NT2/D1 (cell line): ENCODE data around the gene LGALS4.
"Not testable (repeated sequence)": the region's sequence is repeated elsewhere in the genome, so short reads cannot be mapped to it uniquely, and the experiment has no call there.

Source experiments
- DNase-seq: peaks from one replicate; pipeline ENCODE4 v3.0.0-alpha.2; 2011; ENCODE audit warnings: low read depth, low spot score
- H3K27me3 ChIP-seq: 2 replicates; pipeline ENCODE4 v1.6.0; 2011; ENCODE audit warnings: mild to moderate bottlenecking; ENCODE audit not compliant: insufficient read length, insufficient read depth
- H3K36me3 ChIP-seq: 2 replicates; pipeline ENCODE4 v1.6.1; 2011; ENCODE audit warnings: mild to moderate bottlenecking, low read length, mixed read lengths; ENCODE audit not compliant: insufficient read depth, insufficient read length
- H3K4me1 ChIP-seq: 2 replicates; pipeline ENCODE4 v1.5.1; 2011; ENCODE audit not compliant: insufficient read depth, insufficient read length
- H3K4me3 ChIP-seq: 2 replicates; pipeline ENCODE4 v1.5.1; 2011; ENCODE audit warnings: low read depth; ENCODE audit not compliant: insufficient read length
- H3K9ac ChIP-seq: 2 replicates; pipeline ENCODE4 v1.6.0; 2011; ENCODE audit warnings: low read depth; ENCODE audit not compliant: insufficient read length
- H3K9me3 ChIP-seq: 2 replicates; pipeline ENCODE4 v1.5.1; 2011; ENCODE audit warnings: mild to moderate bottlenecking, low read length; ENCODE audit not compliant: insufficient read depth
- SUZ12 ChIP-seq: IDR thresholded peaks from 2 replicates; pipeline ENCODE4 v1.6.1; 2011; ENCODE audit not compliant: insufficient read length, insufficient read depth; ENCODE audit errors: extremely low read depth
- YY1 ChIP-seq: IDR thresholded peaks from 2 replicates; pipeline ENCODE4 v1.6.1; 2011; ENCODE audit not compliant: insufficient read length, insufficient read depth
- ZNF274 ChIP-seq: IDR thresholded peaks from 2 replicates; pipeline ENCODE4 v1.6.1; 2011; ENCODE audit warnings: mild to moderate bottlenecking, low read depth, low read length

Gene LGALS4

DNA sequence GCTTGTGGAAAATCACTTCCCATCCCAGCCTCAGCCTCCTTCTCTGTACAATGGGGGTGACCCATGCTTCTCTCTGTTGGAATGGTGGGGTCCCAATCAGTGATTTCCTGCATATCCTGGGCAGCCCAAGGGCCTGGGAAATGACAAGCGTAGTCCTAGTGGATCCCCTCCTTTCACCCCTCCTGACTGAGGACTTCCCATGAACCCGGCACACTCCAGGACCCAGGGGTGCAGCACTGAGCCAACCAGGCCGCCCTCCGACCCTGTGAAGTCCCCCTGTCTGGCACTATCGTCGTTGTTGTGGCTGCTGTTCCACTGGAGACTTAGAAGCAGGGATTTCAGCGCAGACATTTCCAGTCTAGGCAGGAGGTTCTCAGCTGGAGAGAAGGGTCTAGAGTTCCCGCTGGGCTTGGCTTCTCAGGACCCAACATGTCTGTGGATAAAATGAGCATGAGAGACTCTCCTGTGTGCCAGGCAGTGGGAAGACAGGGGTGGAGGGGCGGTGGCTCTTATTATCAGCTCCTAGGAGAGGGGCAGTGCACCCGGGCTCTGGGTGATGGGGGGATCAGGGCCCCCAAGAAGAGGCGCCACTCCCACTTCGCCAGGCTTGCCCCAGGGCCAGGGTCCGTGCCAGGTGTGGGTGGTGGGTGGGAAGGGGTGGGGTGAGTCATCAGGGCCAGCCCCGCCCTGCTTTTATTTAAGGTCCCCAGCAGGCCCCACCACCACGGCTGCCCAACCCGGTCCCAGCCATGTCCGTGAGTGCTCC, 24.1 kb downstream of the LGALS4 start, which contains the start of gene LGALS7B:
Gene LGALS7B (plus strand): TSS at position 723 of the 766 bp plus-strand sequence. CDS start 27 bp downstream, at position 750.
- Histone ChIP-seq H3K9ac (no peak within 1 kb of the TSS), H3K9me3 (no peaks in the 10 kb centered on the region), H3K4me3 (no peak within 1 kb of the TSS), H3K27me3 (no peaks in the 10 kb centered on the region), H3K4me1 (no peaks in the 10 kb centered on the region), H3K36me3 (no peaks in the 10 kb centered on the region)
- no peak for TF ChIP-seq YY1
- TF ChIP-seq ZNF274: no peak
- TF ChIP-seq SUZ12: no peak
- no peak for DNase-seq

DNA sequence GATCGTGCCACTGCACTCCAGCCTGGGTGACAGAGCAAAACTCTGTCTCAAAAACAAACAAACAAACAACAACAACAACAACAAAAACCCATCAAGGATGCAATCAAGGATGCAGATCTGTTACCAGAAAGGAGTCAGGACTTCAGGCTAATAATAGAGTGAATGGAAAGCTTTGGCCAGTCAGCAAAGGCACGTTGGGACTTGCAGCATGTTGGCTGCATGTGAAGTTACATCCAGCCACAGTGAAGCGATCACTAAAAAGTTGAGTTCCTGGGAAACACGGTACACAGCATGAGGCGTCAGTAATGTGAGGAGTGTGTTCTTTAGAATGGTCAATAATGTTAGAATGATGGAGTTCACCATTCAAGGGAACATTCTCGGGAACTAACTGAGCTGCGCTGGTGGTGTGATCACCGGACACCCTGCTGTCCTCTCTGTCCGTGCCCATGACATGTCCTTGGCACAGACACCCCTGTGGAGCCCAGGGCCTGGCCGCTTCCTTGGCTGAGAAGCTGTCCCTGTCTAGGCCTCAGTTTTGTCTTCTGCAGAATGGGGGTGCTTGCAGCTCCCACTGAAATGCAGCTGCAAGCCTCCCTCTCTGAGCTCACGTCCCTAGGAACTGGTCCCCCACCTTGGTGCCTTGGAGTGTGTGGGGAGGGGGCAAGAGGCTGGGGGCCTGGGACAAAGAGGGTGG, 26.0 kb downstream of the LGALS4 start:
- Histone ChIP-seq H3K9ac (no peak overlapping the region), H3K36me3 (no peaks in the 10 kb centered on the region), H3K4me3 (no peak overlapping the region), H3K4me1 (no peaks in the 10 kb centered on the region), H3K27me3 (no peaks in the 10 kb centered on the region), H3K9me3 (no peaks in the 10 kb centered on the region)
- no peak for TF ChIP-seq YY1
- no peak for TF ChIP-seq ZNF274
- TF ChIP-seq SUZ12: no peak
- DNase-seq: no peak

DNA sequence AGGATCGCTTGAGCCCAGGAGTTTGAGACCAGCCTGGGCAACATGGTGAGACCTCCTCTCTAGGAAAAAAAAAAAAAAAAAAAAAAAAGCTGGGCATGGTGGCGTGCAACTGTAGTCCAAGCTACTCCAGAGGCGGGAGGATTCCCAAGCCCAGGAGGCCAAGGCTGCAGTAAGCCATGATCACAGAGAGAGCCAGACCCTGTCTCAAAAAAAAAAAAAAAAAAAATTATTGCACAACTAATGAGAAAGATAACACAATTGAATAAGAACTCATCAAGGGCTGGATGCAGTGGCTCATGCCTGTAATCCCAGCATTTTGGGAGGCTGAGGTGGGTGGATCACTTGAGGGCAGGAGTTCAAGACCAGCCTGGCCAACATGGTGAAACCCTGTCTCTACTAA, 26.7 kb downstream of the LGALS4 start:
- not testable (repeated sequence) for DNase-seq, H3K27me3 ChIP-seq, H3K4me3 ChIP-seq, H3K9ac ChIP-seq, H3K36me3 ChIP-seq, H3K4me1 ChIP-seq, H3K9me3 ChIP-seq

DNA sequence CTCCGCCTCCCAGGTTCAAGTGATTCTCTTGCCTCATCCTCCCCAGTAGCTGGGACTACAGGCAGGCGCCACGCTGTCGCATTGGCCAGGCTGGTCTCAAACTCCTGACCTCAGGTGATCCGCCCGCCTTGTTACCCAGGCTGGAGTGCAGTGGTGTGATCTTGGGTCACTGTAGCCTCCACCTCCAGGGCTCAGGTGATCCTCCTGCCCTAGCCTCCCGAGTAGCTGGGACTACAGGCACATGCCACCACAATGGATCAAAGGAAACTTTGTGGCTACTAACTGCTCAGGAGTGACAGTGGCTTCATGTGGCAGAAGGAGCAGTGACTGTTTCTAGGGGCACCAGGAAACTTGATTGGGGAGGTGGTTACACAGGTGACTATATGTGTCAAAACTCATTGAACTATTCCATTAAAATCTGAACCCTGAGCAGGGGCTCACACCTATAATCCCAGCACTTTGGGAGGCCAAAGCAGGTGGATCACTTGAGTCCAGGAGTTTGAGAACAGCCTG, 27.5 kb downstream of the LGALS4 start:
- Histone ChIP-seq H3K27me3 (no peaks in the 10 kb centered on the region), H3K4me3 (no peak overlapping the region), H3K9ac (no peak overlapping the region), H3K36me3 (no peaks in the 10 kb centered on the region), H3K4me1 (no peaks in the 10 kb centered on the region), H3K9me3 (no peaks in the 10 kb centered on the region)
- DNase-seq: no peak
- TF ChIP-seq YY1: no peak
- no peak for TF ChIP-seq ZNF274
- no peak for TF ChIP-seq SUZ12

DNA sequence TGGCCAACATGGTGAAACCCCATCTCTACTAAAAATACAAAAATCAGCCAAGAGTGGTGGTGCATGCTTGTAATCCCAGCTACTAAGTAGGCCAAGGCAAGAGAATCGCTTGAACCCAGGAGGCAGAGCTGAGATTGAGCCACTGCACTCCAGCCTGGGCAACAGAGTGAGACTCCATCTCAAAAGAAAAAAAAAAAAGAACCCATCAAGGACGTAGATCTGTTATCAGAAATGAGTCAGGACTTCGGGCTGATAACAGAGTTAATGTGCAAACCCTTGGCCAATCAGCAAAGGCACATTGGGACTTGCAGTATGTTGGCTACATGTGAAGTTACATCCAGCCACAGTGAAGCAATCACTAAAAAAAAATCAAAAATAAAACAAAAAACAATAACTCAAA, 28.5 kb downstream of the LGALS4 start:
- no peak overlapping the region for H3K9ac ChIP-seq
- no peak for DNase-seq
- H3K27me3 ChIP-seq: no peaks in the 10 kb centered on the region
- no peaks in the 10 kb centered on the region for H3K9me3 ChIP-seq
- no peaks in the 10 kb centered on the region for H3K36me3 ChIP-seq
- no peak for TF ChIP-seq YY1
- TF ChIP-seq SUZ12: no peak
- no peak for TF ChIP-seq ZNF274
- no peaks in the 10 kb centered on the region for H3K4me1 ChIP-seq
- no peak overlapping the region for H3K4me3 ChIP-seq

DNA sequence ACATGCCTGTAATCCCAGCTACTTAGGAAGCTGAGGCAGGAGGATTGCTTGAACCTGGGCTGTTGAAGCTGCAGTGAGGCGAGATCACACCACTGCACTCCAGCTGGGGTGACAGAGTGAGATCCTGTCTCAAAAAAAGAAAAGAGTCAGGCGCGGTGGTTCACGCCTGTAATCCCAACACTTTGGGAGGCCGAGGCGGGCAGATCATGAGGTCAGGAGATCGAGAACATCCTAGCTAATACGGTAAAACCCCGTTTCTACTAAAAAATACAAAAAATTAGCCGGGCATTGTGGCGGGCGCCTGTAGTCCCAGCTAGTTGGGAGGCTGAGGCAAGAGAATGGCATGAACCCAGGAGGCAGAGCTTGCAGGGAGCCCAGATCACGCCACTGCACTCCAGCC, 30.5 kb downstream of the LGALS4 start:
- H3K4me1 ChIP-seq, H3K9ac ChIP-seq, H3K36me3 ChIP-seq, H3K27me3 ChIP-seq, H3K9me3 ChIP-seq, DNase-seq, H3K4me3 ChIP-seq: not testable (repeated sequence)

DNA sequence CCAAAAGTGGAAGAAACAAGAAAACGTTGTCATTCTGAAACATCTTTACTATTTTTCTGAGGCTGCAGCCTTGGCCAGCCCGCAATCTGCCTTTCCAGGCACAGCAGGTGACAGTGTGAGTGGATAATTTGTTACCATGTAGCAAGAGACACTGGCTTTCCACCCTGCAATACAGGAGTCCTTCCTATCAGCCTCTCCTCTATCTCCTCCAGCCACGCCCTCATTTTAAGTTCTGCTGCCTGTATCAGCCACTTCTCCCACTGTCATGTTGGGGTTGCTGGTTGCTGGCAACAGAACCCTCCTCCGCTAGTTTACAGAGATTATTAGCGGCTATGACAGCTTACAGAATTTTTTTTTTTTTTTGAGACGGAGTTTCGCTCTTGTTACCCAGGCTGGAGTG, 31.7 kb downstream of the LGALS4 start:
- H3K36me3 ChIP-seq: no peaks in the 10 kb centered on the region
- H3K4me1 ChIP-seq: no peaks in the 10 kb centered on the region
- H3K27me3 ChIP-seq: no peaks in the 10 kb centered on the region
- TF ChIP-seq YY1 (no peak), ZNF274 (no peak), SUZ12 (no peak)
- no peaks in the 10 kb centered on the region for H3K9me3 ChIP-seq
- no peak overlapping the region for H3K4me3 ChIP-seq
- no peak overlapping the region for H3K9ac ChIP-seq
- DNase-seq: no peak
